ES-I3 (cell line): ENCODE results near the gene CPSF4.
A peak's percentile ranks its signal among the peaks of the same experiment; 100 is the strongest.

Experiments used
- H3K36me3 ChIP-seq: 2 replicates; pipeline ENCODE4 v1.6.1; 2013; ENCODE audit warnings: mild to moderate bottlenecking, low read length, control low read depth, moderate library complexity; ENCODE audit not compliant: insufficient read depth
- H3K4me1 ChIP-seq: 2 replicates; pipeline ENCODE4 v1.6.1; 2013; ENCODE audit warnings: mild to moderate bottlenecking, control low read depth, low read length; ENCODE audit not compliant: insufficient read depth
- H3K9ac ChIP-seq: 2 replicates; pipeline ENCODE4 v1.6.1; 2013; ENCODE audit warnings: low read depth, mild to moderate bottlenecking, low read length, moderate library complexity
- H3K9me3 ChIP-seq: 2 replicates; pipeline ENCODE4 v1.6.1; 2013; ENCODE audit warnings: mild to moderate bottlenecking, low read length, moderate library complexity; ENCODE audit not compliant: control insufficient read depth, insufficient read depth

Gene CPSF4

GRCh38 chr7:99472561-99473314 is 34.0 kb downstream of the CPSF4 start, which contains the start of gene ZNF789:
Gene ZNF789 (plus strand): TSS chr7:99472890. CDS start chr7:99476457, 3,567 bp downstream.
- peak within 1 kb of the TSS; percentile 87 for H3K9ac ChIP-seq
- H3K9me3 ChIP-seq = no peaks in the 10 kb centered on the region
- 0 out of 2 replicates have a peak, but pooled peaks cover 2% of the 10 kb centered on the region for H3K36me3 ChIP-seq
- no peaks in the 10 kb centered on the region for H3K4me1 ChIP-seq

GRCh38 chr7:99473315-99473596 is 34.5 kb downstream of the CPSF4 start:
- H3K4me1 ChIP-seq = no peaks in the 10 kb centered on the region

GRCh38 chr7:99476107-99476506 is 37.4 kb downstream of the CPSF4 start:
- H3K36me3 ChIP-seq = peaks cover 11% of the 10 kb centered on the region; the same call in 1 of the 2 replicates
- H3K4me1 ChIP-seq = no peaks in the 10 kb centered on the region
- H3K9me3 ChIP-seq = no peaks in the 10 kb centered on the region
- no peak overlapping the region for H3K9ac ChIP-seq

More at GRCh38 chr7:99473315-99473596, 34.5 kb downstream of the CPSF4 start:
- H3K36me3 ChIP-seq = 0 out of 2 replicates have a peak, but pooled peaks cover 2% of the 10 kb centered on the region
- H3K9me3 ChIP-seq = no peaks in the 10 kb centered on the region
- peak overlapping the region; percentile 87 for H3K9ac ChIP-seq

GRCh38 chr7:99478464-99479440 is 40.0 kb downstream of the CPSF4 start:
- Histone ChIP-seq H3K9ac (no peak overlapping the region), H3K4me1 (no peaks in the 10 kb centered on the region), H3K9me3 (no peaks in the 10 kb centered on the region), H3K36me3 (peaks cover 11% of the 10 kb centered on the region; the same call in 1 of the 2 replicates)

- Histone ChIP-seq H3K4me1 (no peaks in the 10 kb centered on the region), H3K9me3 (no peaks in the 10 kb centered on the region), H3K36me3 (peaks cover 5% of the 10 kb centered on the region; the same call in 1 of the 2 replicates), H3K9ac (no peak overlapping the region)
Measured at GRCh38 chr7:99485094-99485493, 46.4 kb downstream of the CPSF4 start.

GRCh38 chr7:99489235-99489634 is 50.5 kb downstream of the CPSF4 start:
- Histone ChIP-seq H3K36me3 (peaks cover 18% of the 10 kb centered on the region; the same call in 1 of the 2 replicates), H3K9ac (no peak overlapping the region), H3K4me1 (no peaks in the 10 kb centered on the region), H3K9me3 (no peaks in the 10 kb centered on the region; the same call in 1 of the 2 replicates)

- H3K36me3 ChIP-seq = peaks cover 21% of the 10 kb centered on the region; the same call in 1 of the 2 replicates
- H3K9ac ChIP-seq = no peak overlapping the region
- H3K9me3 ChIP-seq = no peaks in the 10 kb centered on the region; the same call in 1 of the 2 replicates
- no peaks in the 10 kb centered on the region for H3K4me1 ChIP-seq
Measured at GRCh38 chr7:99490878-99491277, 52.1 kb downstream of the CPSF4 start.

- Histone ChIP-seq H3K36me3 (peaks cover 23% of the 10 kb centered on the region; the same call in 1 of the 2 replicates), H3K9ac (no peak overlapping the region), H3K4me1 (no peaks in the 10 kb centered on the region), H3K9me3 (no peaks in the 10 kb centered on the region; the same call in 1 of the 2 replicates)
Measured at GRCh38 chr7:99493823-99494222, 55.1 kb downstream of the CPSF4 start.

GRCh38 chr7:99497766-99498545 is 59.2 kb downstream of the CPSF4 start:
- peak overlapping the region; percentile 59; the same call in 1 of the 2 replicates for H3K9ac ChIP-seq
- no peaks in the 10 kb centered on the region; the same call in 1 of the 2 replicates for H3K9me3 ChIP-seq
- no peaks in the 10 kb centered on the region for H3K4me1 ChIP-seq
- H3K36me3 ChIP-seq = peaks cover 20% of the 10 kb centered on the region; the same call in 1 of the 2 replicates

GRCh38 chr7:99498546-99498944 is 59.8 kb downstream of the CPSF4 start:
- peaks cover 15% of the 10 kb centered on the region; the same call in 1 of the 2 replicates for H3K36me3 ChIP-seq
- H3K9me3 ChIP-seq = no peaks in the 10 kb centered on the region; the same call in 1 of the 2 replicates
- no peaks in the 10 kb centered on the region for H3K4me1 ChIP-seq
- H3K9ac ChIP-seq = peak overlapping the region; percentile 59

GRCh38 chr7:99499371-99499720 is 60.6 kb downstream of the CPSF4 start:
- no peaks in the 10 kb centered on the region for H3K9me3 ChIP-seq
- H3K4me1 ChIP-seq = no peaks in the 10 kb centered on the region
- peak overlapping the region; percentile 81 for H3K9ac ChIP-seq
- H3K36me3 ChIP-seq = peaks cover 7% of the 10 kb centered on the region; the same call in 1 of the 2 replicates

GRCh38 chr7:99499721-99500636 is 61.2 kb downstream of the CPSF4 start, which contains the start of gene ZNF394:
Gene ZNF394 (minus strand): TSS chr7:99500281. CDS start chr7:99500093, 188 bp downstream.
- peak within 1 kb of the TSS; percentile 81 for H3K9ac ChIP-seq
- H3K36me3 ChIP-seq = peaks cover 5% of the 10 kb centered on the region; the same call in 1 of the 2 replicates
- no peaks in the 10 kb centered on the region for H3K9me3 ChIP-seq
- no peaks in the 10 kb centered on the region for H3K4me1 ChIP-seq

- Histone ChIP-seq H3K4me1 (no peaks in the 10 kb centered on the region), H3K9me3 (no peaks in the 10 kb centered on the region), H3K9ac (peak overlapping the region; percentile 81; the same call in 1 of the 2 replicates), H3K36me3 (peaks cover 5% of the 10 kb centered on the region; the same call in 1 of the 2 replicates)
Measured at GRCh38 chr7:99500637-99501009, 61.9 kb downstream of the CPSF4 start.
